NOMO-1 treated with dmso at 0.1 percent for 144 hours (cell line): ENCODE results near the gene PLCE1.

Source experiments
- DNase-seq: peaks from one replicate; lab custom pipeline; 2025; ENCODE audit not compliant: unreplicated experiment; lab: John Stamatoyannopoulos, UW

The PLCE1 gene

DNA sequence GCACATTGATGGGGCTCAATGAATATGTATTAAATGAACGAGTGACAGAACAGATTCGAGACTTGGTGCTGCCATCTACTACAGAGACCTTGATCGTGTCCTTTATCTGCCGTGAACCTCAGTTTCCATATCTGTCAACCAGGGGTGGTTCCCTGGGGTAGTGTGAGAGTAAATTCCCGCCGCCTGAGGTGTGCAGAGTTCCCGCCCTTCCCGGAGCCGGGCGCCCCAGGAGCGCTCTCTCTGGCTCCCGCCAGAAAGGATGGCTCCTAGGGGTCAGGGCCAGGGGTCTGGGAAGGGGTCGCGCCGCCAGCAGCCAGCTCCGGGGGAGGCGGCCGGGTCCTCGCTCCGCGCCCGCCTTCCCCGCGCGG is 333 bp upstream of the PLCE1 start:
- DNase-seq, result no peak

DNA sequence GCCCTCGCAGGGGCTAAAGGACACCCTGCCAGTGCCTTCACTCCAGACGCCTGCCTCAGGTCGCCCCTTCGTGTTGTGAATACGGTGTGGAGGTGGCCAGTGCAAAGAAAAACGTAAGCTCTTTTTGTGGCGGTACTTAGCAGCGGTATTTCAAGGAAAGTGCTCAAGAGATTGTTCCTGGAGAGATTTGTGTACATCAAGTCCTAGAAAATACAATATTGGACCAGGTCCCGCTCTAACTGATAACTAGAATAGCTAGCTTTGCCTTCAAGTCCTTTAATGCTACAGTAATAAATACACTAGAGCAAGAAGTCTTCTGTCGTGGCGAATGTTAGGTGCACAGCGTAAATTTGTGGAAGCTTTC is 689 bp downstream of the PLCE1 start:
- DNase-seq, result no peak

DNA sequence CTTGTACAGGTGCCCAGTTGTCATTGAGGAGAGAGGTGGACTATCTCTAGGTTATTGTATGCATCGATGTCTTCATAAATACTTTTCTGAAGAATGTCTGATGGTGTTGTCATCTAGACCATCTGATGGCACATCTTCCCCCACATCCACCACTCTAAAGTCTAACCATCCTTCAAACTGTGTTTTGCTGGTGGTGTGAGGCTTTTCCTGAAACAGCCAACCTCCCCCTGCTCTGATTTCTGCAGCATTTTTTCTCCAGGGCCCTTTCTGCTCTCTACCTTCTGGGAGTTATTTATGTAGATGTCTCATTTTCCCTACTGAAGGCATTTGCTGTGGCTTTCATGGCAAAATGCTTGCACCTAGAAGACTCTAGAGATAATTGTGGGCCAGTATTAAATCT is 1.5 kb downstream of the PLCE1 start:
- no peak for DNase-seq

DNA sequence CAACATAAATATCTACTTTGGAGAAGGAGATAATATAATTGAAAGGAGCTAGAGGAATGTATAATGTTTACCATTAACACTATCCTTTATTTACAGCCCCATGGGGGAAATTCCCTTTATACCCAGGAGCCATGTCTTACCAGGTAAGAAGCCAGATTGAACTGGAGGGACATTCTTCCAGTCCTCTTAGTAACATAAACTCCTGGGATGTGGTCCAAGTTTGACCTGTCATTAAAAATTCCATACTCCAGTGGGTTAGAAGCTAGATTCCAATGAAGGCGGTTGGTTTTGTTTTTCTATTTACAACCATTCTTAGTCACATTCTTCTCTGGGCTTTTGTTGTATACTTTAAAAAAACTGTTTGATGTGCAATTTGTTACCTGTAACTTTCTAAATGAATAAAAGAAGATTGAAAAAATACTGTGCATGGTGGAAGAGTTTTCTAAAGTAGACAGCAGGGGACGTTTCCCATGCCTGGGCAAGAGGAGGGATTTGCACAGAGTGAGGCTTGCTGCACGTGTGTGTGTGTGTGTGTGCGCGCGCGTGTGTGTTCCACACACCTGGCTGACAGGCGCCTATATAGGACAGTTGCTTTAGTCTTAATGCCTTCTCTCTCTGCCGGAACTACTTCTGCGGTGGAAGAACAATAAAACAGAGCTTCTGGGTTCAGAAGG is 2.0 kb downstream of the PLCE1 start:
- DNase-seq, result no peak

DNA sequence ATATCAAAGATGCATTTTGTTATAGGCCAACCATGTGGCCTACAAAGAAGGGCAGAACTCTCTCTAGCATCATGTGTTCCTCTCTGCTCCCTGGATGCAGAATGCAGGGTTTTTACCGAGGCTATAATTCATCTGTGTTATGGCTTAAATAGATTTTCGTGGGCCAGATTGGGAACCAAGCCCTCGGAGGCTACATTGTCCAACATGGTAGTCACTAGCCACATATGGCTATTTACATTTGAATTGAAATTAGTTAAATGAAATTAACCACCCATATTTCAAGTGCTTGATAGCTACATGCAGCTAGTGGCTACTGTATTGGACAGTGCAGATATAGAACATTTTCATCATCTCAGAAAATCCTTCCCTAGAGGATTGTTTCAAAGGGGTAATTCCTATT is 2.8 kb downstream of the PLCE1 start:
- no peak for DNase-seq

DNA sequence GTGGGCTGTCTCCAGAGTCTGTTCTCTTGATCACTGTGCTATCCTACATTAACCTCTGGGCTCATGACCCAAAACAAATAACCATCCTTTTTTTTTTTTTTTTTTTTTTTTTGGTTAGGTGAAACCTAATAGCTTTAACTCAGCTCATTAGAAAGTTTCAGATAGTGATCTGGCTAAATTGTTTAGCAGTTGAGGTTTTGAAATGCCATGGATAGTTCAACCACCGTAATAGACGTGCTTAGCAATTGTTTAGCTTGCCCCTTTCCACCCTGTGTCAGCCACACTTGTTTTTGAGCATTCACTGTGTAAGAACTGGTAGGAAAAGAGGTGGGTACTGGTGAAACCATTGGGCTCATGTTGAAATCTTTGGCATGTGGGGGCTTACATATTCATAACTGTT is 3.8 kb downstream of the PLCE1 start:
- no peak for DNase-seq

DNA sequence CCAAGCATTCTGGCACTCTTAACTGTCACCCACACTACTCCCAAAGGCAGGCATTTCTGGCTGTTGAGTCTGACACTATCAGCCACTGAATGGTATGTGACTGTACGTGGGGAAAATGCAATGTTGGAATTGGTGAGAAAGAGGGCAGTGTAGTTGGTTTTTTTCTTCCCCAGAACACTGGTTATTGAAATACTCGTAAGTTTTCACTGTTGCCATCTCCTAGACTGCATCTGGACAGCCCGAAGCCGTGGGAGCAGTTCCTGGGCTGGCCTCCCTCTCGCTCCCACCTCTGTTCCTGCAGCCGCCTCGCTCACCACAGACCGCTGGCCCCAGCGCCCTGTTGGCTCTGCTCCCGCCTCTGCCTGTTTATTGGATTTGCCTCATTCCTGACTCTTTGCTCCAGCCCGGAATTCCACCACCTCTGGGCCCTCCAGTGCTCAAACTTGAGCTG is 5.7 kb downstream of the PLCE1 start:
- no peak for DNase-seq

DNA sequence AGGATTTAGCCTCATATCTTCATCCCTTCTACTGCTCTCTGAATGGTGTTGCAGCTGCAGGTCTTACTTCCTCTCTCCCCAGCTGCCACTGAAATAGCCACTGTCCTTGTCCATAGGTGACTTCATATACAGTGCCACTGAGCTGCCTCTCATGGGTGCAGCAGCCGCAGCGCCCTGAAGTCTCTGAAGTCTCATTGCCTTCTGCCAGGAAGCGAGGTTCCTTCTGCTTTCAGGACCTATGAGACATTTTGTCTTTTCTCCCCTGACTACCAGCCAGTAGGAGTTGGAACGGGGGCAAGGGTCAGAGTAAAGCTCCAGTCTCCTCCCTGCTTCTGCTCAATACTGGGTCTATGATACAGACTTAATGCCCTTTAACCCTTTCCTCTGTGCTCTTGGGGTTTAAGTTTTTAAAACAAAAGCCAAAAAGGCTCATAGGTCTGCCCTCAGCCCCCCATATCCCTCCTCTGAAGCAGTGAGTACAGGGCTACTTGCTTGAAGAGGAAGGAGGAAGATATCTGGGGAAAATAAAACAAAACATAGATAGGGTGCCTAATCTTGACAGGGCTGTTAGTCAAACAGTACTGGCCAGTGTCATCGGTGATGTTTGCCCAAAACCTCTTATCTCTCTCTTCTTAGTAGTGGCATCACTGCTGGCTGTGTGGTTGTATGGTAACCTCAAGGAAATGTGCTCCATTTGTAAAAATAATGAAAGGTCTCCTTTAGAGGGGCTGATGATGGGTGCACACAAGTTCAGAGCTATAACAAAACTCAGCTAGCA is 7.1 kb downstream of the PLCE1 start:
- no peak for DNase-seq

DNA sequence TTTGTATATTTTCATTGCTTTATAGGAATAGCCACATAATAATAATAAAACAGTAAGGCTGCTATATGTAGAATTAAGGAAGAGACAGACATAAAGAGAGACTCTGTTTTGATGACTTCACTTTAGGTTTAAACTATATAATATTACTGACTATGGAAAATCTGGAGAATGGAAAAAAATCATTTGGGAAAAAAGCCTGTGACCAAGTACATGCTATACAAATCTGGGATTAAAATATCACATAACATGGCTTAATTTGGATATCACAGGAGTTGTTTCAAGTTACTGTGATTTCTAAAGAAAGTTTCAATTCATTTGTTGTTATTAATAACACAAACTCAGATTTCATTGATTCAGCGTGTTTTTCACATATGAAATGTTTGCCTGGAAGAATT is 7.7 kb downstream of the PLCE1 start:
- no peak for DNase-seq

DNA sequence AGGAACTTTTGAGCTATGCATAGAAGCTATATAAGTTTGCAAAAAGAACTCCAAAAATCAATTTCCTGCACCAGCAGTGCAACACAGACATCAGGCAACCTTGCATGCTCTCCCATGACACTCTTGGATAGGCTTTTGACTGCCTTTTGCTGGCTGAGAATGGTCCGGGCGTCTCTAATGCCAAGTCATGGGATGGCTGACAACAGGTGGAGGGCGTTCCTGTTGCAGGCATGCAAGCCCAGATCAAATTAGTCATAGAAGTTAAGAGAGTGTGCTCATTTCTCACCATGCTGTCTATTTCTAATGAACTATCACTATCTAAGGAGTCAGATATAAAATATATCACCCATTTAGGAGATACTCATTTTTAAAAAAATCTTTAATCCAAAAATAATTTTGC is 8.4 kb downstream of the PLCE1 start:
- DNase-seq, result no peak

DNA sequence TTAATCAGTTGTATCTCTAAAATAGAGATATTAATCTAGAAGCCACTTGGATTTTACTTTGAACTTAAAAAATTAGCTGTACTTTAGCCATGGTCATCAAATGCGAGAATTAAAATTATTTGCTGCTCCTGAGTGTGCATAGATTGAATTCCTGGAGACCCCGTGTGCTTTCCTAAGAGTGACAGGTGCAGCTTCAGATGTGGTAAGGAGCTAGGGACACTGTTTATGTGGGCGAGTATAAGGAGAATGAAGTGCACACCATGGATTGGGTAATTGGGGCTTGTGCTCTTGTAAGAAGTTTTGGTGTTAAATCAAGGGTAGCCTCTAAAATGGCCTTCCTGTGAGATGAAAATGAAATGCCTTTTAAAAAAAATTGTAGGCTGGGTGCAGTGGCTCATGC is 9.8 kb downstream of the PLCE1 start:
- DNase-seq, result no peak

DNA sequence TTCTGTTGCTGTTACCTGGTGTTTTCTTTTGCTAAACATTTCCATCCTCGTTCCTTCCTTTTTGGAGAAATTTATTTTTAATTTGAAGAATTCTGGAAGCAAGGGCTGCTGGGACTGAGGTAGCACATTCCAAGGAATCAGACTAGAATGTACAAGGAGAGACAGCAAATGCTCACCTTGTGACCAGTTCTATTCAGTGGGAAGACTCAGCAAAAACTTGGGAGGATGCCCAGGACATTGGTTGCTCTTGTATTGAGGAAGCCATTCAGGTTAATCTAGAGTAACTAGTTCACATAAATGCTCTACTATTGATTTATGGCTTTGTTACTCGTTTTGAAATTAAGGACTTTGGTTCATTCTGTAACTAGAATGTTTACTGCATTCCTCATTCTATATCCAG is 11.3 kb downstream of the PLCE1 start:
- DNase-seq, result no peak

DNA sequence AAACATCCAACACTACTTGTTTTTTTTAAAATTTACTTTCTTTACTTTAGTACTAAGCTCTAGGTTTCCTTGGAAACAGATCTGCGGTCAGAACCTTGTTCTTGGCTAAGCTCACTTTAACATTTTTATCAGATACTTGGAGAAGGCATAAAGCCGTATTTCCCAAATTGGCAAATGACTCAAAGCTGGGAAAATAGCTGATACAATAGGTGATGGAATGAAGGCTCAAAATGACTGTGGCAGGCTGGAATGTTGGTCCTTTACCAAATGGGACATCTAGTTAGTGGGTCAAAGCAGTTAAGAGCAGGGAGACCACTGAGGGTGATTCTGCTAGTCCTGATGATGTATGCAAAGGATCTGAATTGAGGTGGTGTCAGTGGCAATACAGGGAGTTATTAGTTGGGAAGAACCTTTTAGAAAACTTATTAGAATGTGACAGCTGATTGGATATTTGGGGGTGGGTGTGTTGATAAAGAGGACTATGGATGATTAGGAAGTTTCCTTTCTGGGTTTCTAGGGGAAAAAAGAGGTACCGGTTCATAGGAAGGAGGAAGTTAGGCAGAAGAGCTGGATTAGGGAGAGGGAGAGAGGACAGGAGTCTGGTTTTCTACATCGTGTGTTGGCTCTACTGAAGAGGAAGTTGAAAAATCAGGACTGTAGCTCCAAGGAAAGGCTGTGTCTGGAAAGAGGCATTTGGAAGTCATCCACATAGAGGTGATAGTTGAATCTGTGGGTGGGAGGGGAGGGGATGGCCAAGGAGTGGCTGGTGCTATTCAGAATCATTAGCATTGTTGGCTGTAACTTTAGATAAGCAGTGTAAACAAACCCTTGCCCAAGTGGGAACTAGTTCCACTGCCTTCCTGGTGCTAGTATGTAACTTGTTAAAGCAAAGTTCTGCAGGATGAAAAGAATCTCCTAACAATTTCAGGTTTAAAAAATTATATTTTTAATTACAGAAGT is 13.1 kb downstream of the PLCE1 start:
- DNase-seq, result no peak

DNA sequence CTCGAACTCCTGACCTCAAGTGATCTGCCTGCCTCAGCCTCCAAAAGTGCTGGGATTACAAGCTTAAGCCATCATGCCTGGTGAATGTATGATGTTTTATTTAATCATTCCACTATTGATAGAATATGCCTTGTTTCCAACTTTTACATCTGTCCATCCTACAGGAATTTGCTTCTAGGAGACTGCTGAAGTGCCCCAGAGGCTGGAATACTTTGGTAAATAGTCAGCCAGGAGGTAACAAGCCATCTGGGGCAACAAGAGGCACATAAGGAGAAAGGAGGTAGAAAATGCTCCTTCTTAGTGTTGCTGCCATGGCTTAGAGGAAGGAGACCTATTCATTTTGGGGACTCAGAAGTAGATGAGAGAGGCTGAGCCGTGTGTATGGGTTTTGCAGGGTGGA is 14.8 kb downstream of the PLCE1 start:
- no peak for DNase-seq

DNA sequence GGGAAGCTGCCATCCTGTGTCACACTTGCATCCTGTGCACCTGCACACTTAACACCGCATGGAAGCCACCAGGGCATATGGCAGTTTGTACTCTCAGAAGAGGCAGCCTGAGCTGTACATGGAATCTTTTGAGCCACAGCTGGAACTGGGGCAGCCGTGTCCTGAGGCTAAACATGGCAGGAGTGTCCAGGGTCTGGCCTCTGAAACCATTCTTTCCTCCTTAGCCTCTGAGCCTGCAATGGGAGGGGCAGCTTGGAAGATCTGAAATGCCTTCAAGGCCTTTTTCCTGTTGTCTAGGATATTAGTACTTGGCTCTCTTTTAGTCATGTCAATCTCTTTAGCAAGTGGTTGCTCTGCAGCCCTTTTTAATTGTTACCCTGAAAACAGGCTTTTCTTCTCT is 16.4 kb downstream of the PLCE1 start:
- DNase-seq, result no peak

DNA sequence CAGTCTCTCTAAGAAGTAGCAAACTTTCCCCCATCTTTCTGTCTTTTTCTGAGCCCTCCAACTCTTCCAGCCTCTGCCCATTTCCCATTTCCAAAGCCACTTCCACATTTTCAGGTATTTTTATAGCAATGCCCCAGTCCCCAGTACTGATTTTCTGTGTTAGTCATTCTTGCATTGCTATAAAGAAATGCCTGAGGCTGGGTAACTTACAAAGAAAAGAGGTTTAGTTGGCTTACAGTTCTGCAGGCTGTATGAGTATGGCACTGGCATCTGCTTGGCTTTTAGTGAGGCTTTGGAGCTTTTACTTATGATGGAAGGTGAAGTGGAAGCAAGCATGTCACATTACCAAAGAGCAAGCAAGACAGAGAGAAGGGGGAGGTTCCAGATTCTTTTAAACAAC is 17.2 kb downstream of the PLCE1 start:
- no peak for DNase-seq

DNA sequence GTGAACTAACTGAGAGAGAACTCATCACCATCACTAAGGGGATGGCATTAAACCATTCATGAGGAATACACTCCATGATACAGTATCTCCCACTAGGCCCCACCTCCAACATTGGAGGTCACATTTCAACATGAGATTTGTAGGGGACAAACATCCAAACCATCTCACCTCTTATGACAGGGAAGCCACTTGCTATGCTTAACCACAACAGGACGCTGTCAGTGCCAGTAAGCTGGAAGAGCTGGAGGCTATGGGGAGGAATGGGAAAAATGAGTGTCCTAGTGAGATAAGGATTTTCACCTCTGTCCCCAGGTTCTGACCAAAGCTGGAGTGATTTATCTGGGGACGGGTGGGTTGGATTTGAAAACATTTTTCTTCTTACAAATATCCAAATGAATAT is 17.6 kb downstream of the PLCE1 start:
- DNase-seq, result no peak

DNA sequence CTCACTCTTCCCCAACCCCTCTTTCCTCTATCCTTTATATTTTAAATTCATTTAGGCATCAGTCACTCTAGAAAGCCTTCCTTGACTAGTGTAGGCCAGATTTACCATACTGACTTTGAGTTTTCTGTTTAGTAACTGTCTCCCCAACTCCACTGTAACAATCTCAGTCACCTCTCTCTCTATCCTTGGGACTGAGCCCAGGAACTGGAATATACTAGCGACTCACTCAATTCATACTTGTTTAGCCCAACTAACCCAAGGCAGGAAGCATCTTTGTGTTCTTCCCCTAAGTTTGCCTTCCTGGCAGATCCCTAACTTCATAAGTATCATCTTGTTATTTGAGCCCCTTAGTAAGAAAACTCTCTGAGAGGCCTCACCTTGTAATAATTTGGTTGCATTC is 19.1 kb downstream of the PLCE1 start:
- DNase-seq, result no peak

DNA sequence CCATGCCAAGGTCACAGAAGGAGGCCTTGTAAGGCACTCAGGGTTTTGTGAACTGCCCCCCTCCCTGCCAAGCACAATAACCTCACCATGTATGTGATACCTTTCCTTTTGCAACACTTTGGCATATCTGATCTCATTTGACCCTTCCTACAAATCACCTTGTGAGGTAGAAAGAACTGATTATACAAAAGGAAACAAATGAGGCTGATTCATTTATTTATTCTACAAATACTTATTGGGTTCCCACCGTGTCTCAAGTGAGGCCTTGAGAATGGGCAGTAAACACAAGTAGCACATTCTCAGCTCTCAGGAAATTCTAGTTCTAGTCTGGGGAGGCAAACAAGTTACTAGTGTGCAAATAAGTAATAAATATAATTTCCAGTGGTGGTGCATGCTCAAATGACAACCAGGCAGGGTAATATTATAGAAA is 19.6 kb downstream of the PLCE1 start:
- DNase-seq, result no peak

DNA sequence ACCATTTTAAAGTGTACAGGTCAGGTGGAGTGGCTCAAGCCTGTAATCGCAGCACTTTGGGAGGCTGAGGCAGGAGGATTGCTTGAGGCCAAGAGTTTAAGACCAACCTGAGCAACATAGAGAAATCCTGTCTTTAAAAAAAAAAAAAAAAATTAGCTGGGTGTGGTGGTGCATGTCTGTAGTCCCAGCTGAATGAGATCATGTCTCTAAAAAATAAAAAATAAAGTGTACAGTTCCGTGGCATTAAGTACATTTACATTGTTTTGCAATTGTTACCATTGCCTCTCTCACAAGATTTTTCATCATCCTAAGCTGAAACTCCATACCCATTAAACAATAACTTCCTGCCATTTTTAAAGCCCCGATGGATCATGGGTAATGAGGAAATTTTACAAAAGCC is 20.6 kb downstream of the PLCE1 start:
- no peak for DNase-seq

DNA sequence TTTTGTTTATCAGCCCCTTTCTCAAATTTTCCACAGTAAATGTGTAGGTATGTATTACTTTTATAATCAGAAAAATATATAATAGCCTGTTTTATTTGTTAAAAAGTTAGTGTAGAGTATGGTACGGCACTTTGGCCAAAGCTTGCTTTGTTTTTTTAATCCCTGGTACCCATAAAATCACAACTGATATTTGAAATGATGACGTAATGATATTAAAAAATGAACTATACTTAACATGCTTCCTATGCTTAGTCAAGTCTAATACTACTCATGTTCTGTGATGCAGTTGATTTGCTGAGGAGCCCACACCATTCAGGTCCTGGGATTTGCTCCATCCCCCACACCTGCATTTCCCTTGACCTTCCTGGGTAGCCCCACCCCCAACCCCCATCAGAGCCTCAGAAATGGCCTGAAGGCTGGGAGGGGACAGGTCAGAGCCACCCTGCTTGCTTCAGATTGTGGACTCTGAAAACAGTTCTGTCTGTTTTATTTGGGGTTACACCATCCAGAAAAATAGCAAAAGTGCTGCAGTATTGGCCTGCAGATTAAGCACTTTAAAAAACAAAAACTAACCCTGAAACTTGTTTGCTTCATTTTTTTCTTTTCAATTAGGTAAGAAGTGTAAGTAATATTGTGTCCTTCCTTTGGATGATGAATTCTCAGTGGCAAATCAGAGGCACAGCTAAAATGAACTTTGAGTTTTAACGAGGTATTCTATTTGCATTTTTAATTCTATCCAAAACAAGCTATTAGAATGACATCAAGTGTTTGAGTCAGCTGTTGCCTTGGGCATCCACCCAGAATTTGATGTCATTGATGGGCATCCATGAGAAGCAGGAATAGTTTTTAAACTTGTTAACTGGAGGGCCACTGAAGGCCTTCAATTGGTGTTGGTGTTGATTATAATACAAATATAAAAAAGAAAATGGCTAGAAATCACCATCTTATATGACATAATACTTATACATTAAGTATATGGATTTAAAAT is 23.3 kb downstream of the PLCE1 start:
- DNase-seq, result no peak
